Measurements from ENCODE around the gene RSPO3.
"Not testable (repeated sequence)": the region's sequence is repeated elsewhere in the genome, so short reads cannot be mapped to it uniquely, and the experiment has no call there.

Gene RSPO3

DNA sequence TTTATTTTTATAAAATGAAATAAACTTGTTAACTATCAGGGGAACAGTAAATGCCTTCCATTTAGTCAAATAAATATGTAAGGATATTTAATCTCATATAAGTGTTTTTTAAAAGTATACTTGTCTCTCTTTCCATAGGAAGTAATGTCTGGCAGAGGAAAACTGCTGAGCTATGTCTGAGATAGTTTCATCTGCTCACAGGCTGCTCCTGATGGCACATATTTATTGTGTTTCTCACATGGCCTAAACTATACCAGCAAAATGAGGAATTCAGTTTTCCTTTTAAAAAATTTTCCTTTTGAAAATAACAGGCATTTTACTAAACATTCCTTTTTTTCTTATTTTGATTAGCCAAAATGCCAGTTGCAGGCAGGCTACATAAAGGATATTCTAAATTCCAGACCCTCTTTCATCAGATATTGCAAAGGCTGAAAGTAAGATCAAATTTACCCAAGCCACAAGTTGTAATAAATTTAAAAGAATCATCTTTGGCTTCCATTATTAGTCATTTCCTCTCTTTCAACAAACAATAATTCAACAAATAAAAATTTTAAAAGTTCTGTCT lies 88.1 kb downstream of the RSPO3 start:
- DNase-seq, result no peak

DNA sequence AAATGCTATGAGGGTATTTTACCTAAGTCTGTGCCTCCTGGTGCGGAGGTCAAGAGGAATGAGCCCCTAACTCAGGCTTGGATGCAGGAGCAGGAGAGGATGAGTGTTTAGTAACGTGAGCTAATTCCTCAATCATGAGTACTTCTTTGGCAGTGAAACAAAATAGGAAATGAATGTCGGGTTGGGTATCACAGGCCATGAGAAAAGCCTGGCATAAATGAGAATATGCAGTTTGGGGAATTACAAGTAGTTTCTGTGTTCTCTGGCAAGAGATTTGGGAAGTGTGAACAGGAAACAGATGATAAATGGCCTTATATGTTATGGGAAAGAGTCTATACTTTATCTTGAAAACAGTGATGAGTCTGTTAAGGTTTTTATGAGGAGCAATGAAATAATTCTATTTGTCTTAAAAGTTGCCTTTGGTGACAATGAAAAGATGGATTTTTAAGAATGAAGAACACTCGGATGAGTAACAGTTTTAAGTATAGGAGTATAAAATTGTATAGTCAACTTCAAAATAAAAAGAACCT lies 89.2 kb downstream of the RSPO3 start:
- no peak for DNase-seq

DNA sequence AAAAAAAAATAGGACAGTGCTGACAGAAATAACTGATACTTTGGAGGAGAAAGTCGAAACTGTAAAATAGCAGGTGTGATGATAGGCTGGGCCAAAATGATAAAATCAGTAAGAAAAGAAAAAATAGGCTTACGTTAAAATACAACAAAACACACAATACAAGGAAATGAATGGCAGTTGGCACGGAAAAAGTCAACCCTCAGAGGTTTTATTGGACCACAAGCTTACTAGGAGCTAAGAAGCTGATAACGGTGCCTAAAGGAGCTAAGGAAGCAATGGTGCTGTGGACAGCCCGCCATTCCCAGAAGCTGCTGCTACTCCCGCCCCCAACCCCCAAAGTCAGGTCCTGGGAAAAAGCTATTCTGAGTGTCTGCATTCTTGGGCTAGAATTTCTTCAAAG lies 92.3 kb downstream of the RSPO3 start:
- no peak for DNase-seq

DNA sequence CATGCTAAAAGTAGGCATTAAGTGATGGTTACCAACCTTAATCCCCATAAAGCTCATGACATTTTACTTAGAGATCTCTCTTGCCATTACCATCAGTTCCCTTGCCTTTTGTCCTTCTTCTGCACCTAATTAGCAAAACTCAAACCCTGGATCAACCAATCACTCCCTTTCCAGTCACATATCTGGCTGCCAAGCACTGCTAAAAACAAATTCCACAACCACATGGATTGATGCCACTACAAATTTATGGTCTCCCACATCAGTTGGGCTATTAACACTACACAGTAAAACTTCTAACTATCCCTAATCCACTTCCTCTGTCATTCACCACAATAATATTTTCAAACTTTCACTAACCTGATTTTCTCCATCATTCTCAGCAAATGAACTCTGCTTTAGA lies 93.9 kb downstream of the RSPO3 start:
- no peak for DNase-seq

DNA sequence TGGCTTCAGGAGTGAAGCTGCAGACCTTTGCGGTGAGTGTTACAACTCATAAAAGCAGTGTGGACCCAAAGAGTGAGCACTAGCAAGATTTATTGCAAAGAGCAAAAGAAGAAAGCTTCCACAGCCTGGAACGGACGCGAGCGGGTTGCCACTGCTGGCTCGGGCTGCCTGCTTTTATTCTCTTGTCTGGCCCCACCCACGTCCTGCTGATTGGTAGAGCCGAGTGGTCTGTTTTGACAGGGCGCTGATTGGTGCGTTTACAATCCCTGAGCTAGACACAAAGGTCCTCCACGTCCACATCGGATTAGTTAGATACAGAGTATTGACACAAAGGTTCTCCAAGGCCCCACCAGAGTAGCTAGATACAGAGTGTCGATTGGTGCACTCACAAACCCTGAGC lies 95.6 kb downstream of the RSPO3 start:
- not testable (repeated sequence) for DNase-seq

DNA sequence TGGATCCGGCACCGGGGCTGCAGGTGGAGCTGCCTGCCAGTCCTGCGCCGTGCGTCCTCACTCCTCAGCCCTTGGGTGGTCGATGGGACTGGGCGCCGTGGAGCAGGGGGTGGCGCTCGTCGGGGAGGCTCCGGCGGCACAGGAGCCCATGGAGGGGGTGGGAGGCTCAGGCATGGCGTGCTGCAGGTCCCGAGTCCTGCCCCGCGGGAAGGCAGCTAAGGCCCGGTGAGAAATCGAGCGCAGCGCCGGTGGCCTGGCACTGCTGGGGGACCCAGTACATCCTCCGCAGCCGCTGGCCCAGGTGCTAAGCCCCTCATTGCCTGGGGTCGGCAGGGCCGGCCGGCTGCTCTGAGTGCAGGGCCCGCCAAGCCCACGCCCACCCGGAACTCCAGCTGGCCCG lies 96.1 kb downstream of the RSPO3 start:
- not testable (repeated sequence) for DNase-seq

DNA sequence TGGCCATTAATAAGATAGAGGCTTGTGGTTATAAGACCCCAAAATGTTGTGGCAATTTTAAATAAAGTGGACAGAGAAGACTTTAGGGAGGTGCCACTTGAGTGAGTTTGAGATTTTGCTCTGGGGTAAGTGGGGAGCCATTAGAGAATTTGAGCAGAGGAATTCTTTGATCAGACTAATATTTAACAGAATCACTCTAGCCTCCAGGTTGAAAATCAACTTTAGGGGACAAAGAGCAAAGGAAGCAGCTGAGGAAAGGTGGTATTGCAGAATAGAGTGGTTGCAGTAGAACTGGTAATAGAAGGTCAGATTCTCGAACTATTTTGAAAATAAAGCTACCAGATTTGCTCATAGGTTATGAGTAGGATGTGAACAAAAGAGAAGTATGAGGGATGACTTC lies 97.5 kb downstream of the RSPO3 start:
- no peak for DNase-seq

DNA sequence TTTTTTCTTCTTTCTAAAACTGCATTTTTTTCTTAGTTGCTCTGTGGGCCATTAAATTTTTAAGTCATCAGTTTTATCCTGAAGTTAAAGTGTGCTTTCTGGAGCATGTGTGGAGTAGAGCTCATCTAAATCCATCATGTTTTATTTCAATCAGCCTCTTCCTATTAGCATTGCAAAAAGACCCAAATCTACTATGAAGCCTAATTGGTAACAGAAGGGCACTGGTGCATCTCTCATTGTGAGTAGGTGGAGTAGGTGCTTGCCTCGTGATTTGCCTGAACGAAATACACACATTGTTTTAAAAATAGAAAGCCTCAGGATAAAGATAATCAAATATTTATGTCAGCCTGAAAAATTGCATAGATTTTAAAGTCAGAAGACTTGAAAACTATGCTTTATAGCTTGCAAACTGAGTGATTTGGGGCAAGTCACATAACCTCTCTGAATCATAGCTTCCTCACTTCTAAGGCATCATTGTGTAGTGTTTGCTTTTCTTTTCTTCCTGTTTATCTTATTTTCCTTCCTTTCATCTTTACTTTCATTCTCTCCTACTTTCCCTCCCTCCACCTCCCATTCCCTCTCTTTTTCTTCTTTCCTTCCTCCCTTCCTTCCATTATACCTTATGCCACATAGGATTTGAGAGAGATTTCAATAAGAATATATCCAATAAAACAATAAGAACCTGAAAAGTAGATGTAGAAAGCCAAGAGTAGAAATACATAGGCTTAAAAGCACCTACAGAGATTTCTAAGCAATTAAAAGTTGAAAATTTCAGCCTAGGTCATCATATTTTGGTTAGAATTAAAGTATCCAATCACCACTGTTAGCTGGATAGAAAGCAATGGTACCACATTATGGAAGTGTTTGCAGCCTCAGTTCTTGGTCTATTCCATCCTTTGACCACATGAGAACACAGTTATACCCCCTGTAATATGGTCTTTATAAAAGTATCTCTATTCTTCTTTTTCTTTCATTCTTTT lies 98.6 kb downstream of the RSPO3 start:
- DNase-seq, result no peak

DNA sequence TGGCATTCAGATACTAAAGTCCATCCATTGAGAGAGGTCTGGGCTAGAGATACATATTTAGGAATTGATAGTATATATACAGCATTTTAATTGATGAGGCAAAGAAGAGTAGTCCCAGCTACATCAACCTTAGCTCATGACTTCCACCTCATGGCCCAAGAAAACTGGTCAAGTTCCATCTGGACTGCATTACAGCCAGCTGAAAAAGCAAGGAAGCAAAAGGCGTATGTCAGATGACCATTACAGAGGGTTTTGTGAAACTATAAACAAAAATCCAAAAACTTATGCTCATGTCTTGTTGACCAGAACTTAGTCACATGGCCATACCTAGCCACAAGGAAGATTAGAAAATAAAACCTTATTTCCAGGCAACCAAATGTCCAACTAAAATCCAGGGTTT lies 101.4 kb downstream of the RSPO3 start:
- DNase-seq, result no peak

DNA sequence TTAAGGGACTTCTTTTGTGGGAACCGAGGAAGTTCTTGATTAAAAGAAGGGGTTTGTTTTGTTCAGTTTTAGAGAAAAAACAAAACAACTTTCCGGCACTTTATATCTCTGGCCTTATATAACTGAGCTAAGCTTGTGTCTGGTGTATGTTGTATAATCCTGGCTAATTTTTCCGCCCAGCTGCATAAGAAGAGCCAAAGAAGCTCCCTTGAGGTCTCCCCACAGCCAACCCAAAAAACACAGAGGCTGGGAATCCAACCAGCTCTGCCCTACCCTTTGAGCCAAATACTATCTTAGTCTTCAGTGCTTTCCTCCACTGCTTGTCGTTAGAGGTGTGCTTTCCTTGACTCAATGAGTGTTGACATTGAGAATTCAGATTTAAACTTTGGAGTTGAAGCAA lies 102.7 kb downstream of the RSPO3 start:
- DNase-seq, result no peak

DNA sequence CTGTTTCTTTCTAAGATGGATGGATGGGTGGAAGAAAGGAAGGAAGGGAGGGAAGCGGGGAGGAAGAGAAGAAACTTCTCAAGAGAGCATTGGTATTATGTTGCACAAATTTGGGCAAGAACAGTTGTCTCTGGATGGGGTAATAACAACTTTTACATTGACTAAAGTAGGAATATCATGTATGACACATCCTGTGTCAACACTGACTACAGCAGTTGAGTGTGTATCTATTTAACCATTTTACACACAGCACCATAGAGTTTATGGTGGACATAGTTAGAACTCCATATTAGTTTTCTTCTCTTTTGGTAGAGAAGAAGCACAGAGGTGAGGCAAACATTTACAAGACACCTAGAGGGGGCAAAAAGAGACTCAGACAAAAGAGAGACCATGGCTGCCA lies 103.9 kb downstream of the RSPO3 start:
- no peak for DNase-seq

DNA sequence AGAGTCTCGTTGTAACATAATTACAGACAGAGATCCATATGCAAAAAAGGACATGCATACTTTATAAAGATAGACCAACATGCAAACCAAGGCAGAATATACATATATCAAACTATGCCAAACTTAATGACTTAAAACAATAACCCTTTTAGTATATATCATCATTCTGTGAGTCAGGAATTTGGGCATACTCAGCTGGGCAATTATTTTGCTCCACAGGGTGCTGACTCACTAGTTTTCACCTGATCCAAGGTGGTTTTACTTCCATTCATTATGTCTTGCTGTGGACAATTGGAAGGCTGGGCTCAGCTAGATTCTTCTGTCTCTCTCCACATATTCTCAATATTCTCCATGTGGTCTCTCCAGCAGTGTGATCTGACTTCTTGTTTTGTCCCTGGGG lies 107.0 kb downstream of the RSPO3 start:
- no peak for DNase-seq

DNA sequence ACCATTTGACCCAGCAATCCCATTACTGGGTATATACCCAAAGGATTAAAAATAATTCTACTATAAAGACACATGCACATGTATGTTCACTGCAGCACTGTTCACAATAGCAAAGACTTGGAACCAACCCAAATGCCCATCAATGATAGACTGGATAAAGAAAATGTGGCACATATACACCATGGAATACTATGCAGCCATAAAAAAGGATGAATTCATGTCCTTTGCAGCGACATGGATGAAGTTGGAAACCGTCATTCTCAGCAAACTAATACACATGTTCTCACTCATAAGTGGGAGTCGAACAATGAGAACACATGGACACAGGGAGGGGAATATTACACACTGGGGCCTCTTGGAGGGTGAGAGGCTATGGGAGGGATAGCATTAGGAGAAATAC lies 115.3 kb downstream of the RSPO3 start:
- DNase-seq, result not testable (repeated sequence)

DNA sequence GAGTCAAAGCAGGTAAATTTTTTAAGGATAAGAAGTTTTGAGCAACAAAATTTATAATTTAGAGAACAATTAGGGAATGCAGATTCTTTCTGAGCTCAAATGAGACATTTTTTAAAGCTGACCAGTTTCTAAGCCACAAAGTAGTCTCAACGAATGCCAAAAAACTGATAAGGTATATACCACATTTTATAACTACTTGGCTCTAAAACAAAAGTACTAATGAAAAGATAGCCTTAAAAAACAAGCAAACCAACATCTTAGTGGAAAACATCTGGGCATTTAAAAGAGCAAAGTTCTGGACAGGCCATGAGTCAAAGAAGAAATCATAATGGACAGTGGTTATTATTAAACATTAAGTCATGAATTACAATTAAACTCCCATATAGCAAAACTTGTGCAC lies 125.0 kb downstream of the RSPO3 start:
- no peak for DNase-seq

Data from stimulated activated CD4-positive, alpha-beta T cell treated with anti-CD3 and anti-CD28 coated beads, Interleukin-4, amount 100 ng/mL, for 4 hours (primary cell).